NB4 (cell line): ENCODE results near the gene NDUFAF8.

Experiments
- DNase-seq: peaks from one replicate; pipeline ENCODE4 v3.0.0; 2010; ENCODE audit warnings: low read depth
- H3K4me3 ChIP-seq: one replicate; pipeline ENCODE4 v1.5.1; 2011; ENCODE audit warnings: mild to moderate bottlenecking, low read depth, low read length, moderate library complexity
- CTCF ChIP-seq: IDR thresholded peaks from one replicate; pipeline ENCODE4 v1.5.1; 2012; ENCODE audit warnings: low read depth, low read length
- MAX ChIP-seq: IDR thresholded peaks from 2 replicates; pipeline ENCODE4 v1.6.1; 2011; ENCODE audit warnings: low read depth, low read length
- MYC ChIP-seq: IDR thresholded peaks from 2 replicates; pipeline ENCODE4 v1.6.1; 2011; ENCODE audit warnings: low read depth, low read length
- POLR2A ChIP-seq: IDR thresholded peaks from 2 replicates; pipeline ENCODE4 v1.6.1; 2011; ENCODE audit warnings: mild to moderate bottlenecking; ENCODE audit not compliant: insufficient read length; ENCODE audit errors: extremely low read depth

The NDUFAF8 gene

GRCh38 chr17:81200201-81200600, 38.9 kb upstream of the NDUFAF8 start:
- no peak for DNase-seq
- no peak for TF ChIP-seq CTCF
- TF ChIP-seq MAX, result no peak
- no peak for TF ChIP-seq POLR2A
- no peak for TF ChIP-seq MYC
- H3K4me3 ChIP-seq, result no peak overlapping the region

- H3K4me3 ChIP-seq, result no peak overlapping the region
- TF ChIP-seq MYC (no peak), CTCF (peak; percentile 61), MAX (no peak), POLR2A (no peak)
- DNase-seq, result peak; percentile 79
Measured at GRCh38 chr17:81200695-81201580, 38.2 kb upstream of the NDUFAF8 start.

GRCh38 chr17:81202318-81202717, 36.8 kb upstream of the NDUFAF8 start:
- no peak overlapping the region for H3K4me3 ChIP-seq
- TF ChIP-seq CTCF (no peak), MAX (no peak), POLR2A (no peak), MYC (no peak)
- no peak for DNase-seq

- no peak for DNase-seq
- TF ChIP-seq POLR2A, result no peak
- no peak for TF ChIP-seq CTCF
- TF ChIP-seq MAX, result no peak
- no peak for TF ChIP-seq MYC
- H3K4me3 ChIP-seq, result no peak overlapping the region
Measured at GRCh38 chr17:81203136-81203535, 36.0 kb upstream of the NDUFAF8 start.

- no peak for DNase-seq
- H3K4me3 ChIP-seq, result no peak overlapping the region
- no peak for TF ChIP-seq MYC
- no peak for TF ChIP-seq CTCF
- TF ChIP-seq MAX, result no peak
- TF ChIP-seq POLR2A, result no peak
Measured at GRCh38 chr17:81204578-81204977, 34.5 kb upstream of the NDUFAF8 start.
